GM18907 (cell line): ENCODE data around the gene SGSM2.

Experiments
- ATAC-seq: cut with Tn5 transposase; IDR thresholded peaks from one replicate; pipeline ENCODE4 v1.9.1; 2021; ENCODE audit warnings: mild to moderate bottlenecking, moderate library complexity; ENCODE audit not compliant: unreplicated experiment

The SGSM2 gene

DNA sequence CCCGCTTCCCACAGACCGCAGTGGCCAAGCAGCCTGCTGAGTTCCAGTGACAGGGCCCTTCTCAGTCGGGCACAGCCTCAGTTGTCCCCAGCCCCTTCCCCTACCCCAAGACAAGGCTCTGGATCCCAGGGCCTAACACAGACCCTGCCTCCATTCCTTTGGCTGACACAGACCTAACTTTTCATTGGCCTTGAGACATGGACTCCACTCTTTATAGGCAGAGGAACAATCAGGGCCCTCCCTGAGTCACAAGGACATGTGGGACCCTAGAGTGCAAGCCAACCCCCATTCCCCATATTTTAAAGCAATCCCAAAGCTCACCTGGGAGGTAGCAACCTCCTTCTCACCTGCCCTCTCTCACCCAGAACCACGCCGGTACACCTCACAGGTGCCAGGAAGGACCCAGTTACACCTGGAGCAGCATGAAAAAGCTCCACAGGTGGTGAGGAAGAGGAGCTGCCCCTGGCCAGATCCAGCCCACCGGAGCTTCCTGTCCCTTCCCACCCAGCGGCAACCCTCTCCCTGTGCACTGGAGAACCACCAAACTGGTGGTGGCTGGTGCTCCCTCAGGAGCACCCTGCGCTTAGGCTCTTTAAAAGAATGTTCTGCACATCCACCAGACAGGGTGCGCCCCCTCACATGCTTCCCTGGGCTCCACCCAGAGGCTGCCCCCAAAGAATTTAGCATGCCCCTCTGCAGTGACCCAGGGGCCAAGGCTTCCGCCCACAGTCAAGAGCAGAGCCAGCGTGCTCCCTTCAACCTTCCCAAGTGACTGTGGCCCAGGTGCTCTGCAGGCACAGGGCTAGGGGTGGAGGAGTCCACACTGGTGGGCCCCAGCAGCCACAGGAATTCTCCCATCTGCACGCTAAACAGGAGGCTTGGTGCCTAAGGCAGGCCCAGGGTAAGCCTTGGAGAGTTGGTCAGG is 60.2 kb downstream of the SGSM2 start:
- ATAC-seq = no peak

- ATAC-seq = no peak
Observed at GRCh38 chr17:2398182-2398581, 60.9 kb downstream of the SGSM2 start.

GRCh38 chr17:2398655-2399571 is 61.6 kb downstream of the SGSM2 start:
- ATAC-seq = no peak

DNA sequence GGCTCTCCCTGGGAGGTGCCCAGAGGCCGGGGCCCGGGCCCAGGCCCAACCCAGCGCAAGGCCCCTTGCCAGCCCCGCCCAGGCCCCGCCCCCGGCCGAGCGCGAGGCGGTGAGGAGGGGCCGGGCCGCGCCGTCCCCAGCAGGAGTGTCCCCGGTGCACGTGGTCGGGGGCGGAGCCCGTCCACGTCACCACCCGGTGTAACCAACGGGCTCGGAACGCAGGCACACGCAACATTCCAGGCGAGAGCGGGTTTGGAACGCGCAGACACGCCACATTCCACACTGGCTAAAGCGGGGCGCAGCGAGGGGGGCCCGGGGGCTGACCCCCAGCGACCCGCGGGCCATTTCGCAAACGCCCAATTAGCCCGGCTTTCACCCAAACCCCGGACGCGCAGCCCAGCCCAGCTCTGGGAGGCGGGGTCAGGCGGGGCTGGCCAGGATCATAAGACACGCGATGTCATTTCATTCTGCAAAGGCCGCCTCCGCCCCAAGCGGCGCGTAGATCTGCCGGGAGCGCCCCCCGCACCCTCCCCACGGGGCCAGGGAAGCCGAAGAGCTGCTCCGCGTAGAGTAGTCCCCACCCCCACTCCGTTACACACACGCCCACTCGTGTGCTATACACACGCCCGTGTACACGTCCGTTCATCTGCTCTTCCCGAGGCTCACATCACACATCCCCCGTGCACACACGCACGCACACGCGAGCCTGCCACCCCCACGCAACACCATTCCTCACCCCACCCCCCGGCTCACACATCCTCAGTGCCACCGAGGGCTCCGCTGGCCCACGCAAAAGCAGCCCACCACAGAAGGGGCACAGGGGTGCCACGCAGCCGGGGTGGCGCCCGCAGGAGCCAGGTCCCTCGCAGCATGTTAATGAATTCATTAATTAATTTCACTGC is 62.5 kb downstream of the SGSM2 start:
- ATAC-seq = peak; percentile 33

- no peak for ATAC-seq
Observed at GRCh38 chr17:2400474-2400866, 63.2 kb downstream of the SGSM2 start.

- ATAC-seq = peak; percentile 29
Observed at GRCh38 chr17:2400877-2401425, 63.6 kb downstream of the SGSM2 start, which contains the start of gene MNT. TSS of gene MNT (minus strand) at chr17:2401060. CDS start at chr17:2400712, 348 bp downstream.

GRCh38 chr17:2401426-2402221 is 64.3 kb downstream of the SGSM2 start:
- ATAC-seq = peak; percentile 64

DNA sequence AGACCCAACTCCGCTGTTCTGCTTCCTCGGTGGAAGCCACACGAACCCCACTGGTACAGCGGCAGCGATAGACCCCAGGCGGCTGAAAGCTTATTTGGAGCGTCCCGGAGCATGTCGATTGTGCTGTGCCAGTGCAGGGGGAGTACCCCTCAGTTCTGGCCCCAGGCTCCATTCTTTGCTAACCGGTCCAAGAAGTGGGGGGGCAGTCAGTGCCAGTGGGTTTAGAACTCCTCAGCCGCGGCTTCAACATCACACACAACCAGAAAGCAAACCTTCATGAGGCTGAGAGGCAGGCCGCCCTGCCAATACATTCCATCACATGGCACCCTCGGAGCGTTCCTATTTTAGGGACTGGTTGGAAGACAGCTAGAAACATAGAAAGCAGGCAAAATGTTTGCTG is 65.2 kb downstream of the SGSM2 start:
- ATAC-seq = no peak

GRCh38 chr17:2403044-2403443 is 65.7 kb downstream of the SGSM2 start:
- no peak for ATAC-seq

GRCh38 chr17:2405247-2405926 is 68.1 kb downstream of the SGSM2 start:
- no peak for ATAC-seq

DNA sequence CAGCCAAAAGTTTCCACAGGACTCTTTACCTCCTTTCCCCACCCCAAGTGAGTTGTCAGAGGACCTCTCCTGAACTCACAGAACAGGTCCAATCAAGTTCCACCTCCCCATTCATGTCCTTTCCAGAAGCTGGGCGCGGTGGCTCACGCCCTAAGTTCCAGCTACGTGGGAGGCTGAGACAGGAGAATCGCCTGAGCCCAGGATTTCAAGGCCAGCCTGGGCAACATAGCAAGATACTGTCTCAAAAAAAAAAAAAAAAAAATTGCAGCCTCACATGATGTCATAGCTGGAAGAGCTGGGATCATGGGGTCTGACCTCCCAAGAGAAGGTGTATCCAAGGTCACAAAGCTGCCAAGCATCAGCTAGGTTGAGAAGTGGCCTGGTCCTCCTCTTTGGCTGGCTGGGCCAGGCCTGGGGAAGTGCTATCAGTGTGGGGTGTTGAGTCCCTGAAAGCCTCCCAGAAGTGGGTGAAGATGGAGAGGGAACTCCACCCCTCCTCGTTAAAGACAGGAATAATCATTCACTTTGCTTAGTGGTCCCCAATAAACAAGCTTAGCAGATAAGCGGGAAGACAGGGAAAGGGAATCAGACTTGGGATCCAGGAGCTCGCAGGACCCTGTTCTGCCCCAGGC is 69.1 kb downstream of the SGSM2 start:
- ATAC-seq = no peak

GRCh38 chr17:2406903-2407790 is 69.8 kb downstream of the SGSM2 start:
- ATAC-seq = no peak

- no peak for ATAC-seq
Observed at GRCh38 chr17:2410951-2411350, 73.7 kb downstream of the SGSM2 start.

DNA sequence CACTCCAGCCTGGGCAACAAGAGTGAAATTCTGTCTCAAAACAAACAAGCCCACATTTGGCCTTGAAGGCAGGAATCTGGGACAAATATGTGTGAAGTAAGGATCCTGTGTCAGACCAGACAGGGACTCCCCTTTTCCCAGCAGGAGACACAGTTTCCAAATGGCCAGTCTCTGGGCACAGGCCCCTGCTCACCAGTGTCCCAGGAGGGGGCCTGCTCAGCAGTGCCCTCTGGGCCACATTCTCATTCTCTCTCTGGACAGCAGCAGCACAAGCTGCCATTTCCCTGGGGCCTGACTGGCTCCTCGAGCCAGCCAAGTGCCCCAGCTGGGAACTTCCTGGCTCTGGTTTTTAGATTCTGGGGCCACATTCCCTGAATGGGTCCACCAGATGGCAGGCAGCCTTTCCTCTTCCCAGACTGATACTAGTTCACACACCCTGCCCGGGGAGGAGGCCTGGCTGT is 75.3 kb downstream of the SGSM2 start:
- ATAC-seq = no peak

GRCh38 chr17:2414446-2415064 is 77.3 kb downstream of the SGSM2 start:
- no peak for ATAC-seq

DNA sequence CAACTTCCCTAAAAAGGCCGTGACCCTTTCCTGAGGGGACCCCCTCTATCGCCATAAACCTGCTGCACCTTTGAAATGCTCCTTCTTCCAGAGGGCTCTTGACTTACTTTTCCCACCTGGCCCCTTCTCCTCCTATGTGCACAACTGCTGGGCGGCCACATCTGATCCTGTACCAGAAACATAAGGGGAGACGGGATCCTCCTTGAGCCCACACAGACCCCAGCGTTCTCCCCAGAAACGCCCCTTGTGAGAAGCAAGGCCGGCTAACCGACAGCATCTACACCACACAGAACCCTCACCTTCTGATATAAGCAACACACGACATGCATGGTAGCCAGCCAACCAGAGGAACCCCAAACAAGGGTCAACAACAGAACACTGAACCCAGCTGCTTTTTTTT is 77.8 kb downstream of the SGSM2 start:
- ATAC-seq = no peak
